IMR-90 (cell line): ENCODE data around the gene FUBP3. TPM values are rescaled to one million over a fixed set of nuclear protein-coding genes. Genes with fewer than 3 reads are reported as not detected.
A peak's percentile ranks its signal among the peaks of the same experiment; 100 is the strongest.

Experiments
- ATAC-seq: fragments of 200-7000 bp; cut with Tn5 transposase; 2 replicates; pipeline ENCODE4 v1.9.1; 2020; ENCODE audit warnings: low read depth, mild to moderate bottlenecking, moderate library complexity
- BruUV-seq: library from RNA; stranded (reverse); fragments of 400-500 nt; replicated peaks from 2 replicates; lab custom pipeline; 2021; lab: Mats Ljungman, UMichigan
- CTCF ChIA-PET: fragments of 300-600 bp; formaldehyde crosslinking; extraction: SDS; loops from one replicate; lab custom pipeline; 2021; ENCODE audit warnings: antibody characterized with exemption; lab: Yijun Ruan, JAX
- POLR2A ChIA-PET: fragments of 300-600 bp; sonication (Branson Sonifier 250); formaldehyde crosslinking; loops from one replicate; lab custom pipeline; 2022; ENCODE audit warnings: antibody characterized with exemption; ENCODE audit not compliant: unreplicated experiment; lab: Charles Lee
- DNase-seq: peaks from one replicate; pipeline ENCODE4 v3.0.0; 2013
- H2AFZ ChIP-seq: replicated peaks from 2 replicates; pipeline ENCODE3; 2013; ENCODE audit warnings: low read length, mild to moderate bottlenecking; ENCODE audit not compliant: poor library complexity
- H2AK5ac ChIP-seq: 2 replicates; pipeline ENCODE4 v1.6.1; 2013; ENCODE audit warnings: low read depth, low read length, inconsistent platforms
- H2AK9ac ChIP-seq: replicated peaks from 2 replicates; pipeline ENCODE3; 2013; ENCODE audit warnings: mild to moderate bottlenecking, low read depth, low read length, moderate library complexity; ENCODE audit not compliant: poor library complexity
- H2BK120ac ChIP-seq: 2 replicates; pipeline ENCODE4 v1.6.1; 2013; ENCODE audit warnings: low read depth, low read length, inconsistent platforms
- H2BK15ac ChIP-seq: 3 replicates; pipeline ENCODE4 v1.6.1; 2013; ENCODE audit warnings: low read depth, low read length, inconsistent platforms
- H2BK20ac ChIP-seq: 2 replicates; pipeline ENCODE4 v1.6.1; 2013; ENCODE audit warnings: low read depth, mild to moderate bottlenecking, inconsistent platforms, low read length, moderate library complexity
- H2BK5ac ChIP-seq: 2 replicates; pipeline ENCODE4 v1.6.1; 2013; ENCODE audit warnings: mild to moderate bottlenecking, low read depth, low read length, inconsistent platforms; ENCODE audit not compliant: poor library complexity, severe bottlenecking
- H3K14ac ChIP-seq: replicated peaks from 2 replicates; pipeline ENCODE4 v1.6.1; 2013; ENCODE audit warnings: low read depth, low read length, inconsistent platforms
- H3K18ac ChIP-seq: 2 replicates; pipeline ENCODE4 v1.6.1; 2013; ENCODE audit warnings: low read depth, low read length, control low read depth
- H3K23ac ChIP-seq: 2 replicates; pipeline ENCODE4 v1.6.1; 2013; ENCODE audit warnings: low read depth, low read length, inconsistent platforms
- H3K27ac ChIP-seq: 2 replicates; pipeline ENCODE4 v1.5.1; 2013; ENCODE audit warnings: mild to moderate bottlenecking, control low read depth, low read length; ENCODE audit not compliant: insufficient read depth
- H3K27me3 ChIP-seq: 2 replicates; pipeline ENCODE4 v1.6.1; 2013; ENCODE audit warnings: low read length; ENCODE audit not compliant: control insufficient read depth, insufficient read depth
- H3K36me3 ChIP-seq: 2 replicates; pipeline ENCODE4 v1.6.1; 2013; ENCODE audit warnings: low read length, mixed read lengths; ENCODE audit not compliant: control insufficient read depth, insufficient read depth
- H3K4ac ChIP-seq: 2 replicates; pipeline ENCODE4 v1.6.1; 2013; ENCODE audit warnings: low read depth, low read length, inconsistent platforms
- H3K4me1 ChIP-seq: 2 replicates; pipeline ENCODE4 v1.6.1; 2013; ENCODE audit warnings: low read length, mixed read lengths; ENCODE audit not compliant: control insufficient read depth, insufficient read depth
- H3K4me2 ChIP-seq: 2 replicates; pipeline ENCODE4 v1.6.1; 2013; ENCODE audit warnings: low read depth, mild to moderate bottlenecking, control low read depth, low read length, moderate library complexity
- H3K4me3 ChIP-seq: 2 replicates; pipeline ENCODE4 v1.5.1; 2013; ENCODE audit warnings: low read depth, mild to moderate bottlenecking, control low read depth, low read length, moderate library complexity; ENCODE audit not compliant: insufficient read depth
- H3K56ac ChIP-seq: 2 replicates; pipeline ENCODE4 v1.6.1; 2013; ENCODE audit warnings: low read length, inconsistent platforms; ENCODE audit not compliant: insufficient read depth; ENCODE audit errors: extremely low read depth
- H3K79me1 ChIP-seq, 2 experiments: 2 replicates each; pipeline ENCODE4 v1.6.1; 2013; ENCODE audit warnings: low read length in 2 of 2, inconsistent platforms in 1 of 2, low read depth in 1 of 2
- H3K9ac ChIP-seq: 2 replicates; pipeline ENCODE4 v1.6.1; 2013; ENCODE audit warnings: low read depth, low read length, control low read depth
- H3K9me1 ChIP-seq: 2 replicates; pipeline ENCODE4 v1.6.1; 2013; ENCODE audit warnings: low read length, inconsistent platforms; ENCODE audit not compliant: insufficient read depth
- H3K9me3 ChIP-seq: 2 replicates; pipeline ENCODE4 v1.6.1; 2013; ENCODE audit warnings: low read length; ENCODE audit not compliant: control insufficient read depth, insufficient read depth
- H4K20me1 ChIP-seq: 2 replicates; pipeline ENCODE4 v1.6.1; 2013; ENCODE audit warnings: low read length, inconsistent platforms; ENCODE audit not compliant: insufficient read depth
- H4K5ac ChIP-seq: 2 replicates; pipeline ENCODE4 v1.6.1; 2013; ENCODE audit warnings: mild to moderate bottlenecking, low read depth, low read length, control low read depth
- H4K8ac ChIP-seq, 2 experiments: 2 replicates each; pipeline ENCODE4 v1.6.1; 2013; ENCODE audit warnings: low read depth in 2 of 2, low read length in 2 of 2, control low read depth in 1 of 2, inconsistent platforms in 1 of 2
- H4K91ac ChIP-seq: 2 replicates; pipeline ENCODE4 v1.6.1; 2013; ENCODE audit warnings: low read depth, low read length, inconsistent platforms; ENCODE audit not compliant: insufficient read depth
- BHLHE40 ChIP-seq: fragments of 150-350 bp; IDR thresholded peaks from 2 replicates; pipeline ENCODE4 v1.6.1; 2016; ENCODE audit warnings: mild to moderate bottlenecking, low read depth, low read length
- CEBPB ChIP-seq: IDR thresholded peaks from 2 replicates; pipeline ENCODE4 v1.6.1; 2012; ENCODE audit warnings: low read depth, low read length, improper control_type of control experiment
- CHD1 ChIP-seq: IDR thresholded peaks from 2 replicates; pipeline ENCODE4 v1.6.1; 2012; ENCODE audit warnings: low read depth, low read length, improper control_type of control experiment
- FOS ChIP-seq: fragments of 150-350 bp; IDR thresholded peaks from 2 replicates; pipeline ENCODE4 v1.6.1; 2016; ENCODE audit warnings: low read depth, low read length
- MAFK ChIP-seq: IDR thresholded peaks from 2 replicates; pipeline ENCODE4 v1.6.1; 2012; ENCODE audit warnings: low read depth, low read length, improper control_type of control experiment
- MAZ ChIP-seq: IDR thresholded peaks from 2 replicates; pipeline ENCODE4 v1.6.1; 2012; ENCODE audit warnings: low read depth, mild to moderate bottlenecking, low read length, improper control_type of control experiment, moderate library complexity, borderline replicate concordance
- MXI1 ChIP-seq: IDR thresholded peaks from 2 replicates; pipeline ENCODE4 v1.6.1; 2012; ENCODE audit warnings: low read depth, mild to moderate bottlenecking, low read length, moderate library complexity, borderline replicate concordance
- NFE2L2 ChIP-seq: fragments of 150-350 bp; IDR thresholded peaks from 2 replicates; pipeline ENCODE4 v1.6.1; 2016; ENCODE audit warnings: low read depth, mild to moderate bottlenecking, low read length
- POLR2A ChIP-seq: IDR thresholded peaks from 2 replicates; pipeline ENCODE4 v1.6.1; 2012; ENCODE audit warnings: mild to moderate bottlenecking, low read depth, low read length
- RFX5 ChIP-seq: IDR thresholded peaks from 2 replicates; pipeline ENCODE4 v1.8.0; 2012; ENCODE audit warnings: low read depth, mild to moderate bottlenecking, low read length, moderate library complexity
- SMC3 ChIP-seq: fragments of 150-350 bp; IDR thresholded peaks from 2 replicates; pipeline ENCODE4 v1.6.1; 2016; ENCODE audit warnings: low read depth, mild to moderate bottlenecking, antibody characterized with exemption, low read length, moderate library complexity
- USF2 ChIP-seq: fragments of 150-350 bp; IDR thresholded peaks from 2 replicates; pipeline ENCODE4 v1.6.1; 2017; ENCODE audit warnings: mild to moderate bottlenecking, antibody characterized with exemption, low read length, low read depth
- whole genome bisulfite sequencing, 2 experiments: methylation state at CpG; one replicate each; pipeline versions ENCODE4 v1.1.5 to v1.1.7; 2013; ENCODE audit warnings: missing lambda C conversion rate in 2 of 2; ENCODE audit not compliant: insufficient read length in 1 of 2; ENCODE audit errors: extremely low coverage in 2 of 2; 5-methylcytosine and 5-hydroxymethylcytosine counted together
- dilution Hi-C: fragments of 300-500 bp; cut with HindIII; formaldehyde crosslinking; loops from one replicate; pipeline ENCODE4 v1.14.3; 2018; ENCODE audit warnings: low sequenced_read_pairs; ENCODE audit not compliant: unreplicated experiment
- in situ Hi-C: fragments of 300-500 bp; cut with MboI; formaldehyde crosslinking; loops from 3 replicates; pipeline ENCODE4 v1.14.3; 2019; ENCODE audit warnings: low sequenced_read_pairs, inconsistent platforms, mixed read lengths
- intact Hi-C: fragments of 100-400 bp; cut with micrococcal nuclease; formaldehyde crosslinking; loops from 2 replicates; pipeline ENCODE4 v1.10.0; 2022
- polyA plus RNA-seq, 3 experiments: library from polyadenylated mRNA; depleted of rRNA; stranded (reverse); fragments of >200 nt; gene quantifications; 2 replicates each; pipeline ENCODE4 v1.2.3, GENCODE V29; 2012; ENCODE audit warnings: low replicate concordance in 1 of 3
- total RNA-seq: library from RNA; depleted of rRNA; stranded (reverse); fragments of >200 nt; gene quantifications from 2 replicates; pipeline ENCODE4 v1.2.3, GENCODE V29; 2012
- TF ChIP-seq, protein P1 (sequence below): conservative IDR thresholded peaks from 2 replicates; pipeline ENCODE4 v1.5.1; 2012; ENCODE audit warnings: mild to moderate bottlenecking, low read depth, low read length, improper control_type of control experiment
- TF ChIP-seq, protein P2 (sequence below): fragments of 150-350 bp; IDR thresholded peaks from 2 replicates; pipeline ENCODE4 v1.6.1; 2016; ENCODE audit warnings: low read depth, mild to moderate bottlenecking, low read length, moderate library complexity, borderline replicate concordance

Gene FUBP3
- total and polyA plus RNA-seq, 2 of the 4 experiments (the other 2 are of a cell fraction), result 32.3 to 50.1 TPM

DNA sequence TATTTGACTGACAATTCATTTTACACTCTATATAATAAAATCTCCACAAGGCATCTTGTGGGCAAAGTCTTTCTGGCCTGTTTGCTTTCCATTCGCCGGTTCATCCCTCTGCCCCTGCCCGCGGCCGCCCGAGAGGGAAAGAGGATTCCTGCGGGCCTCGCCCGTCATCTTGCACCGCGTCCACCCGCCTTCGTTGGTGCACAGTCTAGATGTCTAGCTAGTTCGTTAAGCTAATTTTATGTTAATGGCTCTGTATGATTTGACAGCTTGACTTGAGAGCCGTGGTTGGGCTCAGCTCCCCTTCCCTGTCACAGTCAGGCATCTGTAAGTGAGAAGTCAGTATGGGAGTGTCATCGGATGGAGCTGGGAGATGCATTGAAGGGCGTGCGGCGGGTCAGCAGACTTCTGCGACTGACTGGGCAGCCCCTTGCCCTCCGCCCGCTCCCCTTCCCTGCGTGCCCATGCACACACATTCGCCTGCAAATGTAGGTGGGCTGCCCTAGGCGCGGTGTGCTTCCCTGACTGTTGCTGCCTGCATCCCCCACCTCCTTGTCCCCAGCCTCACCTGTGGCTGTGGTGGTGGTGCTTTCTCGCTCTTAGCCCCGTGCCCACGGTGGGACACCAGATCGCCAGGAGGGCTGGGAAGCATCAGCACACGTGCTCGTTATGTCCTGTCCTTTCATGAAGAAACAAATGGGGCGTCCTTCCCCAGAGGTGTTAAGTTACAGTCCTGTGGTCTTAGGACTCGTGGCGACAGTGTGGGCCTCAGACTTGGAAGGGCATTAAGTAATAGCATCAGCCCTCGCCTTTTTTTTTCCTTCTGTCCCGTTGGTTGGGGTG, 59.1 kb downstream of the FUBP3 start:
- intact Hi-C loops, result no loop called here
- Histone ChIP-seq H3K36me3 (peaks cover 40% of the 10 kb centered on the region), H3K9ac (no peak overlapping the region), H3K9me1 (peaks cover 4% of the 10 kb centered on the region; the same call in 1 of the 2 replicates), H3K27me3 (no peaks in the 10 kb centered on the region), H2AK9ac (peak overlapping the region; percentile 15), H2BK20ac (no peak overlapping the region), H3K4me1 (no peaks in the 10 kb centered on the region), H3K4me3 (no peak overlapping the region), H4K8ac (no peak overlapping the region), H3K4me2 (no peak overlapping the region), H4K5ac (no peak overlapping the region), H3K79me1 (no peaks in the 10 kb centered on the region), H3K18ac (no peak overlapping the region), H3K56ac (no peak overlapping the region), H2BK120ac (no peak overlapping the region), H4K20me1 (no peaks in the 10 kb centered on the region; the same call in 1 of the 2 replicates), H2AK5ac (no peak overlapping the region), H2BK15ac (no peak overlapping the region), H3K9me3 (no peaks in the 10 kb centered on the region; the same call in 1 of the 2 replicates), H4K91ac (no peak overlapping the region), H3K4ac (no peak overlapping the region), H3K23ac (no peak overlapping the region), H2AFZ (peak overlapping the region; percentile 21), H2BK5ac (no peak overlapping the region), H3K27ac (no peak overlapping the region), H3K14ac (no peak overlapping the region)
- CTCF ChIA-PET, result interaction anchor here (0.6 to 1.6 kb wide), 3 partner anchors 9 to 46 kb away, joined by 3 to 7 read pairs (median 3); no protein-coding TSS in a partner anchor
- BruUV-seq, result no TSS peak
- ATAC-seq (no peak), DNase-seq (no peak)
- POLR2A ChIA-PET, result no interaction called here
- in situ Hi-C loops, result no loop called here
- dilution Hi-C loops, result no loop called here
- 72% methylated on average over 10 of the region's 37 CpGs; no CpG with 5 or more reads in 1 of the 2 experiments for WGBS, 2 experiments
- no peak for TF ChIP-seq MXI1
- no peak for TF ChIP-seq RFX5
- no peak for TF ChIP-seq CEBPB
- no peak for TF ChIP-seq POLR2A
- no peak for TF ChIP-seq MAZ
- TF ChIP-seq MAFK, result no peak
- no peak for TF ChIP-seq CHD1
- TF ChIP-seq BHLHE40, result no peak
- TF ChIP-seq, protein P1, sequence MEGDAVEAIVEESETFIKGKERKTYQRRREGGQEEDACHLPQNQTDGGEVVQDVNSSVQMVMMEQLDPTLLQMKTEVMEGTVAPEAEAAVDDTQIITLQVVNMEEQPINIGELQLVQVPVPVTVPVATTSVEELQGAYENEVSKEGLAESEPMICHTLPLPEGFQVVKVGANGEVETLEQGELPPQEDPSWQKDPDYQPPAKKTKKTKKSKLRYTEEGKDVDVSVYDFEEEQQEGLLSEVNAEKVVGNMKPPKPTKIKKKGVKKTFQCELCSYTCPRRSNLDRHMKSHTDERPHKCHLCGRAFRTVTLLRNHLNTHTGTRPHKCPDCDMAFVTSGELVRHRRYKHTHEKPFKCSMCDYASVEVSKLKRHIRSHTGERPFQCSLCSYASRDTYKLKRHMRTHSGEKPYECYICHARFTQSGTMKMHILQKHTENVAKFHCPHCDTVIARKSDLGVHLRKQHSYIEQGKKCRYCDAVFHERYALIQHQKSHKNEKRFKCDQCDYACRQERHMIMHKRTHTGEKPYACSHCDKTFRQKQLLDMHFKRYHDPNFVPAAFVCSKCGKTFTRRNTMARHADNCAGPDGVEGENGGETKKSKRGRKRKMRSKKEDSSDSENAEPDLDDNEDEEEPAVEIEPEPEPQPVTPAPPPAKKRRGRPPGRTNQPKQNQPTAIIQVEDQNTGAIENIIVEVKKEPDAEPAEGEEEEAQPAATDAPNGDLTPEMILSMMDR, result no peak
- no peak for TF ChIP-seq USF2
- TF ChIP-seq FOS, result no peak
- no peak for TF ChIP-seq SMC3
- TF ChIP-seq, protein P2, sequence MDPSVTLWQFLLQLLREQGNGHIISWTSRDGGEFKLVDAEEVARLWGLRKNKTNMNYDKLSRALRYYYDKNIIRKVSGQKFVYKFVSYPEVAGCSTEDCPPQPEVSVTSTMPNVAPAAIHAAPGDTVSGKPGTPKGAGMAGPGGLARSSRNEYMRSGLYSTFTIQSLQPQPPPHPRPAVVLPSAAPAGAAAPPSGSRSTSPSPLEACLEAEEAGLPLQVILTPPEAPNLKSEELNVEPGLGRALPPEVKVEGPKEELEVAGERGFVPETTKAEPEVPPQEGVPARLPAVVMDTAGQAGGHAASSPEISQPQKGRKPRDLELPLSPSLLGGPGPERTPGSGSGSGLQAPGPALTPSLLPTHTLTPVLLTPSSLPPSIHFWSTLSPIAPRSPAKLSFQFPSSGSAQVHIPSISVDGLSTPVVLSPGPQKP, result no peak
- no peak for TF ChIP-seq NFE2L2
